B cell (primary cell): ENCODE measurements around the gene OR51B6. TPM values are rescaled to one million over a fixed set of nuclear protein-coding genes. Genes with fewer than 3 reads are reported as not detected.

Experiments used
- ATAC-seq: fragments of 200-7000 bp; cut with Tn5 transposase; one replicate; pipeline ENCODE4 v1.10.0; 2021; ENCODE audit warnings: low read depth, mild to moderate bottlenecking, moderate number of reproducible peaks, moderate library complexity
- CTCF ChIA-PET: fragments of 350-600 bp; sonication (Branson Sonifier 250); formaldehyde crosslinking; loops from one replicate; lab custom pipeline; 2021; ENCODE audit warnings: antibody characterized with exemption, inconsistent platforms; lab: Charles Lee
- POLR2A ChIA-PET: fragments of 350-600 bp; sonication (Branson Sonifier 250); formaldehyde crosslinking; loops from one replicate; lab custom pipeline; 2021; ENCODE audit warnings: antibody characterized with exemption; lab: Charles Lee
- DNase-seq: peaks from one replicate; pipeline ENCODE4 v3.0.0; 2013
- H2AFZ ChIP-seq: 2 replicates; pipeline ENCODE4 v1.6.1; 2012; ENCODE audit warnings: mild to moderate bottlenecking, low read depth, low read length; ENCODE audit not compliant: insufficient read depth, poor library complexity, severe bottlenecking
- H3K27ac ChIP-seq, 2 donors: 1 replicate in 1 of 2; 2 replicates in 1 of 2; pipeline ENCODE4 v1.5.1; 2012 to 2013; ENCODE audit warnings: low read length in 2 of 2, mild to moderate bottlenecking in 2 of 2, moderate library complexity in 1 of 2
- H3K27me3 ChIP-seq, 4 experiments: fragments of 200-600 bp in 1 of 4; sonication (generic) in 1 of 4; replicated peaks in 1 of 4; 1 replicate in 2 of 4; 2 replicates in 2 of 4; pipeline versions ENCODE4 v1.6.1 to v1.7.0; 2013 to 2016; ENCODE audit warnings: low read length in 3 of 4, mild to moderate bottlenecking in 2 of 4, mixed read lengths in 1 of 4, moderate library complexity in 1 of 4; ENCODE audit not compliant: insufficient read depth in 4 of 4, control insufficient read depth in 3 of 4; ENCODE audit errors: control extremely low read depth in 1 of 4
- H3K36me3 ChIP-seq, 2 experiments: replicated peaks in 1 of 2; 1 replicate in 1 of 2; 2 replicates in 1 of 2; pipeline versions ENCODE4 v1.6.1 to v1.7.1; 2013; ENCODE audit warnings: low read length in 1 of 2; ENCODE audit not compliant: insufficient read depth in 2 of 2, control insufficient read depth in 1 of 2; ENCODE audit errors: control extremely low read depth in 1 of 2, extremely low read depth in 1 of 2
- H3K4me1 ChIP-seq, 2 donors: fragments of 200-600 bp in 1 of 2; sonication (generic) in 1 of 2; 1 replicate in 1 of 2; 2 replicates in 1 of 2; pipeline versions ENCODE4 v1.5.1 to v1.6.1; 2013 to 2017; ENCODE audit warnings: low read length in 2 of 2; ENCODE audit not compliant: control insufficient read depth in 2 of 2, insufficient read depth in 2 of 2
- H3K4me2 ChIP-seq: replicated peaks from 2 replicates; pipeline ENCODE3; 2012; ENCODE audit warnings: mild to moderate bottlenecking, low read depth, low read length; ENCODE audit not compliant: poor library complexity, severe bottlenecking
- H3K4me3 ChIP-seq, 5 experiments: fragments of 200-600 bp in 1 of 5; sonication (generic) in 1 of 5; 1 replicate in 3 of 5; 2 replicates in 2 of 5; pipeline versions ENCODE4 v1.5.1 to v1.7.0; 2011 to 2016; ENCODE audit warnings: low read length in 4 of 5, mild to moderate bottlenecking in 4 of 5, low read depth in 2 of 5, control low read depth in 1 of 5, moderate library complexity in 1 of 5; ENCODE audit not compliant: insufficient read depth in 1 of 5; ENCODE audit errors: control extremely low read depth in 1 of 5, extremely low read depth in 1 of 5
- H3K79me2 ChIP-seq: fragments of 200-600 bp; sonication (generic); one replicate; pipeline ENCODE4 v1.6.0; 2016; ENCODE audit warnings: low read length; ENCODE audit not compliant: control insufficient read depth, insufficient read depth
- H3K9ac ChIP-seq: fragments of 200-600 bp; sonication (generic); 2 replicates; pipeline ENCODE4 v1.6.1; 2017; ENCODE audit warnings: mild to moderate bottlenecking, low read length, moderate library complexity
- H3K9me3 ChIP-seq, 3 donors: one replicate each; pipeline versions ENCODE4 v1.6.1 to v1.7.1; 2013; ENCODE audit warnings: low read length in 2 of 3; ENCODE audit not compliant: control insufficient read depth in 2 of 3, insufficient read depth in 1 of 3; ENCODE audit errors: control extremely low read depth in 1 of 3
- H4K20me1 ChIP-seq: 2 replicates; pipeline ENCODE4 v1.6.0; 2012; ENCODE audit warnings: mild to moderate bottlenecking, low read length; ENCODE audit not compliant: insufficient read depth, control insufficient read depth, poor library complexity, severe bottlenecking
- H3K27ac Mint-ChIP-seq: one replicate; pipeline ENCODE4 v1.8.0; 2021; ENCODE audit warnings: mixed read lengths
- H3K27me3 Mint-ChIP-seq: one replicate; pipeline ENCODE4 v1.8.0; 2021; ENCODE audit warnings: mixed read lengths
- H3K4me1 Mint-ChIP-seq: one replicate; pipeline ENCODE4 v1.8.0; 2021; ENCODE audit warnings: mixed read lengths
- H3K4me3 Mint-ChIP-seq: one replicate; pipeline ENCODE4 v1.8.0; 2021; ENCODE audit warnings: mixed read lengths
- H3K9me3 Mint-ChIP-seq: one replicate; pipeline ENCODE4 v1.8.0; 2022; ENCODE audit warnings: mixed read lengths; ENCODE audit not compliant: insufficient read depth
- CTCF ChIP-seq: fragments of 200-600 bp; IDR thresholded peaks from one replicate; pipeline ENCODE4 v1.8.0; 2022; ENCODE audit warnings: antibody characterized with exemption, mild to moderate bottlenecking
- EZH2 ChIP-seq: IDR thresholded peaks from 2 replicates; pipeline ENCODE4 v1.6.1; 2012; ENCODE audit warnings: borderline replicate concordance, low read depth, mild to moderate bottlenecking, moderate library complexity, low read length; ENCODE audit not compliant: insufficient read depth, poor library complexity, severe bottlenecking
- WGBS: methylation state at CpG from one replicate; pipeline ENCODE4 v1.1.5; 2013; ENCODE audit warnings: missing lambda C conversion rate; ENCODE audit not compliant: insufficient coverage; 5-methylcytosine and 5-hydroxymethylcytosine counted together
- intact Hi-C: fragments of 100-400 bp; cut with micrococcal nuclease; formaldehyde crosslinking; loops from one replicate; pipeline ENCODE4 v1.10.0; 2022
- polyA plus RNA-seq: library from polyadenylated mRNA; depleted of rRNA; stranded (reverse); fragments of >200 nt; gene quantifications from 2 replicates; pipeline ENCODE4 v1.2.3, GENCODE V29; 2012
- total RNA-seq, 2 donors: library from RNA; stranded (reverse); fragments of 120-200 nt in 1 of 2; gene quantifications; 1 replicate in 1 of 2; 2 replicates in 1 of 2; pipeline versions ENCODE4 v1.2.3 to v1.2.4, GENCODE V29; 2013 to 2022

OR51B6 gene
- total and polyA plus RNA-seq, 2 donors (not counting 1 experiment from before 2014, with no cell fraction given): not detected

GRCh38 chr11:5345831-5346230, 5.5 kb upstream of the OR51B6 start:
- no peak for ATAC-seq
- Mint-ChIP-seq H3K4me1 (no peaks in the 10 kb centered on the region), H3K4me3 (no peak overlapping the region), H3K27me3 (peaks cover 11% of the 10 kb centered on the region), H3K9me3 (no peaks in the 10 kb centered on the region), H3K27ac (no peak overlapping the region)
- H3K27me3 ChIP-seq: no peaks in the 10 kb centered on the region
- H3K9me3 ChIP-seq: no peaks in the 10 kb centered on the region
- intact Hi-C loops: no loop called here
- no peaks in the 10 kb centered on the region for H3K36me3 ChIP-seq
- H3K4me1 ChIP-seq: no peaks in the 10 kb centered on the region
- ChIA-PET POLR2A (no interaction called here), CTCF (no interaction called here)
- no peaks in the 10 kb centered on the region for H3K79me2 ChIP-seq
- no peak overlapping the region for H3K27ac ChIP-seq
- no peak for DNase-seq
- WGBS: 90% methylated on average over 2 of the region's 3 CpGs
- H3K4me2 ChIP-seq: no peak overlapping the region
- no peak for TF ChIP-seq CTCF
- no peak for TF ChIP-seq EZH2
- no peak overlapping the region for H3K9ac ChIP-seq
- no peak overlapping the region for H2AFZ ChIP-seq
- H3K4me3 ChIP-seq: no peak overlapping the region
- H4K20me1 ChIP-seq: no peaks in the 10 kb centered on the region

GRCh38 chr11:5348551-5349194, 2.6 kb upstream of the OR51B6 start:
- Histone ChIP-seq H3K4me1 (no peaks in the 10 kb centered on the region), H3K9me3 (no peaks in the 10 kb centered on the region), H3K9ac (no peak overlapping the region), H3K4me3 (no peak overlapping the region), H3K27me3 (no peaks in the 10 kb centered on the region), H3K79me2 (no peaks in the 10 kb centered on the region), H2AFZ (no peak overlapping the region), H3K36me3 (no peaks in the 10 kb centered on the region), H3K27ac (no peak overlapping the region), H3K4me2 (no peak overlapping the region), H4K20me1 (no peaks in the 10 kb centered on the region)
- TF ChIP-seq CTCF: no peak
- TF ChIP-seq EZH2: no peak
- Mint-ChIP-seq H3K4me1 (no peaks in the 10 kb centered on the region), H3K27me3 (peaks cover 8% of the 10 kb centered on the region), H3K27ac (no peak overlapping the region), H3K4me3 (no peak overlapping the region), H3K9me3 (no peaks in the 10 kb centered on the region)
- no peak for ATAC-seq
- no peak for DNase-seq
- ChIA-PET POLR2A (no interaction called here), CTCF (no interaction called here)
- no CpG with 5 or more reads among the region's 3 CpGs for WGBS
- intact Hi-C loops: no loop called here
